HCT116 (cell line): ENCODE results near the gene HIVEP3.

Experiments
- CTCF ChIP-seq, 3 experiments: fragments of 200-600 bp in 1 of 3; sonication (generic) in 1 of 3; IDR thresholded peaks in 2 of 3; conservative IDR thresholded peaks in 1 of 3; 2 replicates each; pipeline ENCODE4 v1.5.1; 2012 to 2017; ENCODE audit warnings: low read depth in 2 of 3, low read length in 2 of 3, antibody characterized with exemption in 1 of 3, borderline replicate concordance in 1 of 3, control low read depth in 1 of 3, mild to moderate bottlenecking in 1 of 3, mixed read lengths in 1 of 3, mixed run types in 1 of 3, moderate library complexity in 1 of 3; ENCODE audit not compliant: insufficient read depth in 1 of 3
- EGR1 ChIP-seq: IDR thresholded peaks from 2 replicates; pipeline ENCODE4 v1.6.1; 2012; ENCODE audit warnings: low read depth
- EZH2 ChIP-seq: fragments of 200-600 bp; sonication (generic); IDR thresholded peaks from 2 replicates; pipeline ENCODE4 v1.6.1; 2017; ENCODE audit warnings: antibody characterized with exemption, mixed run types
- EZH2phosphoT487 ChIP-seq: fragments of 200-600 bp; IDR thresholded peaks from 2 replicates; pipeline ENCODE4 v1.6.1; 2018; ENCODE audit warnings: antibody characterized with exemption, borderline replicate concordance
- POLR2A ChIP-seq: IDR thresholded peaks from 2 replicates; pipeline ENCODE4 v1.7.0; 2011; ENCODE audit warnings: borderline replicate concordance; ENCODE audit not compliant: insufficient read depth, insufficient read length; ENCODE audit errors: extremely low read depth
- RAD21 ChIP-seq: IDR thresholded peaks from 2 replicates; pipeline ENCODE4 v1.6.1; 2012; ENCODE audit warnings: low read depth, mild to moderate bottlenecking
- REST ChIP-seq: IDR thresholded peaks from 2 replicates; pipeline ENCODE4 v1.6.1; 2012; ENCODE audit warnings: low read depth
- TF ChIP-seq, protein P1 (sequence below): IDR thresholded peaks from 2 replicates; pipeline ENCODE4 v1.6.1; 2011; ENCODE audit warnings: mild to moderate bottlenecking, low read length, moderate library complexity; ENCODE audit not compliant: insufficient replicate concordance; ENCODE audit errors: extremely low read depth

GRCh38 chr1:41465741-41466140 is 453.0 kb downstream of the HIVEP3 start:
- TF ChIP-seq EZH2phosphoT487 (no peak), POLR2A (no peak), CTCF (IDR thresholded peaks at IDR 0.05 in 2 of 3, conservative IDR thresholded peaks at IDR 0.05 in 1 of 3; ENCODE audit: borderline replicate concordance in 1 of 3, insufficient read depth in 1 of 3, low read depth in 2 of 3, low read length in 2 of 3) (no peak), EZH2 (no peak), RAD21 (no peak), EGR1 (no peak), REST (no peak)
- TF ChIP-seq, protein P1, sequence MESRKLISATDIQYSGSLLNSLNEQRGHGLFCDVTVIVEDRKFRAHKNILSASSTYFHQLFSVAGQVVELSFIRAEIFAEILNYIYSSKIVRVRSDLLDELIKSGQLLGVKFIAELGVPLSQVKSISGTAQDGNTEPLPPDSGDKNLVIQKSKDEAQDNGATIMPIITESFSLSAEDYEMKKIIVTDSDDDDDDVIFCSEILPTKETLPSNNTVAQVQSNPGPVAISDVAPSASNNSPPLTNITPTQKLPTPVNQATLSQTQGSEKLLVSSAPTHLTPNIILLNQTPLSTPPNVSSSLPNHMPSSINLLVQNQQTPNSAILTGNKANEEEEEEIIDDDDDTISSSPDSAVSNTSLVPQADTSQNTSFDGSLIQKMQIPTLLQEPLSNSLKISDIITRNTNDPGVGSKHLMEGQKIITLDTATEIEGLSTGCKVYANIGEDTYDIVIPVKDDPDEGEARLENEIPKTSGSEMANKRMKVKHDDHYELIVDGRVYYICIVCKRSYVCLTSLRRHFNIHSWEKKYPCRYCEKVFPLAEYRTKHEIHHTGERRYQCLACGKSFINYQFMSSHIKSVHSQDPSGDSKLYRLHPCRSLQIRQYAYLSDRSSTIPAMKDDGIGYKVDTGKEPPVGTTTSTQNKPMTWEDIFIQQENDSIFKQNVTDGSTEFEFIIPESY, result no peak
